ENCODE measurements around the gene RNF182.

RNF182 gene

GRCh38 chr6:13902922-13903321 is 21.8 kb upstream of the RNF182 start:
- TF ChIP-seq CTCF (IDR thresholded peaks at IDR 0.05; ENCODE audit: low read depth, low read length, poor library complexity, severe bottlenecking) (no peak), EZH2phosphoT487 (IDR thresholded peaks at IDR 0.05; ENCODE audit: borderline replicate concordance, low read length) (no peak)
- no peak overlapping the region for H3K4me3 ChIP-seq (ENCODE audit: low read length)
- H3F3A ChIP-seq (ENCODE audit: control insufficient read depth, insufficient read depth): no peaks in the 10 kb centered on the region
- H3K79me2 ChIP-seq (ENCODE audit: control insufficient read depth, low read length): no peaks in the 10 kb centered on the region
- no peaks in the 10 kb centered on the region for H3K36me3 ChIP-seq (ENCODE audit: control insufficient read depth, low read length)
- H3K9me2 ChIP-seq (replicated peaks; ENCODE audit: control insufficient read depth, low read length): no peaks in the 10 kb centered on the region
- H3K4me1 ChIP-seq (ENCODE audit: control insufficient read depth, low read length): no peaks in the 10 kb centered on the region
- no peak overlapping the region for H3K4me2 ChIP-seq (ENCODE audit: low read length)
- no peaks in the 10 kb centered on the region for H3K9me3 ChIP-seq (ENCODE audit: control insufficient read depth, insufficient read depth, low read length)
- no peaks in the 10 kb centered on the region for H4K20me1 ChIP-seq (ENCODE audit: control insufficient read depth, insufficient read depth, low read depth, low read length)
- H3K27me3 ChIP-seq (ENCODE audit: control insufficient read depth, low read length): peaks cover 36% of the 10 kb centered on the region
- no peak overlapping the region for H3K27ac ChIP-seq (ENCODE audit: low read depth, low read length)

- no peak for TF ChIP-seq EZH2phosphoT487 (IDR thresholded peaks at IDR 0.05; ENCODE audit: borderline replicate concordance, low read length)
- Histone ChIP-seq H4K20me1 (ENCODE audit: control insufficient read depth, insufficient read depth, low read depth, low read length) (no peaks in the 10 kb centered on the region), H3K9me2 (replicated peaks; ENCODE audit: control insufficient read depth, low read length) (no peaks in the 10 kb centered on the region), H3K36me3 (ENCODE audit: control insufficient read depth, low read length) (no peaks in the 10 kb centered on the region), H3K27me3 (ENCODE audit: control insufficient read depth, low read length) (peaks cover 36% of the 10 kb centered on the region), H3K4me1 (ENCODE audit: control insufficient read depth, low read length) (no peaks in the 10 kb centered on the region), H3K9me3 (ENCODE audit: control insufficient read depth, insufficient read depth, low read length) (no peaks in the 10 kb centered on the region), H3F3A (ENCODE audit: control insufficient read depth, insufficient read depth) (no peaks in the 10 kb centered on the region), H3K27ac (ENCODE audit: low read depth, low read length) (no peak overlapping the region), H3K79me2 (ENCODE audit: control insufficient read depth, low read length) (no peaks in the 10 kb centered on the region), H3K4me2 (ENCODE audit: low read length) (no peak overlapping the region), H3K4me3 (ENCODE audit: low read length) (no peak overlapping the region)
Observed at GRCh38 chr6:13903364-13903763, 21.4 kb upstream of the RNF182 start.

DNA sequence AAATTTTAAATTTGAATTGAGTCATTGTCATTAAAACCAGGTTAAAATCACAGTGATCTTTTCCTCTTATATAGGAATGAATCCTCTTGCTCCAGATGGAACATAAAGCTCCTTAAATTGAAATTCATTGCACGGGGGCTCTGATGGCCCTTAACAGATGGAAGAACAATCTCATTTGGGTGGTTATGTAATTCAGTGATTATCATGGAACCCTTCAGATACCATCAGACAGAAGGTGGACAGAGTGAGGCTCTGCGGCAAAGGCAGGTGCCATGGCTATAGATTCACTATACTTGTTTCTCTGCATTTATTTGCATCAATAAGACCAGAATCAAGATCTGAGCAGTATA is 17.8 kb upstream of the RNF182 start:
- H3K27ac ChIP-seq (ENCODE audit: low read depth, low read length): no peak overlapping the region
- H3F3A ChIP-seq (ENCODE audit: control insufficient read depth, insufficient read depth): no peaks in the 10 kb centered on the region
- no peaks in the 10 kb centered on the region for H3K9me3 ChIP-seq (ENCODE audit: control insufficient read depth, insufficient read depth, low read length)
- peaks cover 36% of the 10 kb centered on the region for H3K27me3 ChIP-seq (ENCODE audit: control insufficient read depth, low read length)
- no peaks in the 10 kb centered on the region for H3K9me2 ChIP-seq (replicated peaks; ENCODE audit: control insufficient read depth, low read length)
- no peaks in the 10 kb centered on the region for H4K20me1 ChIP-seq (ENCODE audit: control insufficient read depth, insufficient read depth, low read depth, low read length)
- H3K4me3 ChIP-seq (ENCODE audit: low read length): no peak overlapping the region
- no peak overlapping the region for H3K4me2 ChIP-seq (ENCODE audit: low read length)
- no peaks in the 10 kb centered on the region for H3K36me3 ChIP-seq (ENCODE audit: control insufficient read depth, low read length)
- TF ChIP-seq EZH2phosphoT487 (IDR thresholded peaks at IDR 0.05; ENCODE audit: borderline replicate concordance, low read length): no peak
- no peak for TF ChIP-seq CTCF (IDR thresholded peaks at IDR 0.05; ENCODE audit: low read depth, low read length, poor library complexity, severe bottlenecking)
- no peaks in the 10 kb centered on the region for H3K4me1 ChIP-seq (ENCODE audit: control insufficient read depth, low read length)
- no peaks in the 10 kb centered on the region for H3K79me2 ChIP-seq (ENCODE audit: control insufficient read depth, low read length)

DNA sequence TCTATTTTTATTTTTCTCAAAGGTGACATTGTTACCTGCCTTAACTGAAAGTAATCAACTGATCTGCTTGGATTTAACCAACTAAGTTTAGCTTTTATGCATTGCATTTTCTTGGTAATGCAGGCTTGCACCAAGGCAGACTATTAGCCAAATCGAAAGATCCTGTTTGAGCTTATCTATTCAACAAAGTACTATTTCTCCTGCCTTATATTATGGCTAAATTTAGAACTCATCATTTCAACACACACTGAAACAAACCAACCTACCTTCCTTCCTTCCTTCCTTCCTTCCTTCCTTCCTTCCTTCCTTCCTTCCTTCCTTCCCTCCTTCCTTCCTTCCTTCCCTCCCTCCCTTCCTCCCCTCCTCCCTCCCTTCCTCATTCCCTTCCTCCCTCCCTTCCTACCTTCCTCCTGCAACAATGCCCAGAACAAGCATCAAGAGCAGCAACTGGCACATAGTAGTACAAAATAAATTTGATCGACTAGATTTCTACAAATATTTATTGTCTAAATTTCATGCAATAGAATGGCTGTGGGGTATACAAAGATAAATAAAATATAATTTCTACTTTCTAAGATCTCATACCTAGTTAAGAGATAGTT is 17.0 kb upstream of the RNF182 start:
- Histone ChIP-seq H3F3A (ENCODE audit: control insufficient read depth, insufficient read depth) (no peaks in the 10 kb centered on the region), H3K4me2 (ENCODE audit: low read length) (no peak overlapping the region), H3K79me2 (ENCODE audit: control insufficient read depth, low read length) (no peaks in the 10 kb centered on the region), H4K20me1 (ENCODE audit: control insufficient read depth, insufficient read depth, low read depth, low read length) (no peaks in the 10 kb centered on the region), H3K9me2 (replicated peaks; ENCODE audit: control insufficient read depth, low read length) (no peaks in the 10 kb centered on the region), H3K36me3 (ENCODE audit: control insufficient read depth, low read length) (no peaks in the 10 kb centered on the region), H3K27me3 (ENCODE audit: control insufficient read depth, low read length) (peaks cover 35% of the 10 kb centered on the region), H3K4me1 (ENCODE audit: control insufficient read depth, low read length) (no peaks in the 10 kb centered on the region), H3K9me3 (ENCODE audit: control insufficient read depth, insufficient read depth, low read length) (no peaks in the 10 kb centered on the region), H3K4me3 (ENCODE audit: low read length) (no peak overlapping the region), H3K27ac (ENCODE audit: low read depth, low read length) (no peak overlapping the region)
- no peak for TF ChIP-seq EZH2phosphoT487 (IDR thresholded peaks at IDR 0.05; ENCODE audit: borderline replicate concordance, low read length)
- TF ChIP-seq CTCF (IDR thresholded peaks at IDR 0.05; ENCODE audit: low read depth, low read length, poor library complexity, severe bottlenecking): no peak

Measured in DOHH2 (cell line).